Measurements from ENCODE around the gene CRTC2. TPM values are rescaled to one million over a fixed set of nuclear protein-coding genes. Genes with fewer than 3 reads are reported as not detected.

The CRTC2 gene
- total RNA-seq, 1 donor from 2014 or later = 41.9 TPM

DNA sequence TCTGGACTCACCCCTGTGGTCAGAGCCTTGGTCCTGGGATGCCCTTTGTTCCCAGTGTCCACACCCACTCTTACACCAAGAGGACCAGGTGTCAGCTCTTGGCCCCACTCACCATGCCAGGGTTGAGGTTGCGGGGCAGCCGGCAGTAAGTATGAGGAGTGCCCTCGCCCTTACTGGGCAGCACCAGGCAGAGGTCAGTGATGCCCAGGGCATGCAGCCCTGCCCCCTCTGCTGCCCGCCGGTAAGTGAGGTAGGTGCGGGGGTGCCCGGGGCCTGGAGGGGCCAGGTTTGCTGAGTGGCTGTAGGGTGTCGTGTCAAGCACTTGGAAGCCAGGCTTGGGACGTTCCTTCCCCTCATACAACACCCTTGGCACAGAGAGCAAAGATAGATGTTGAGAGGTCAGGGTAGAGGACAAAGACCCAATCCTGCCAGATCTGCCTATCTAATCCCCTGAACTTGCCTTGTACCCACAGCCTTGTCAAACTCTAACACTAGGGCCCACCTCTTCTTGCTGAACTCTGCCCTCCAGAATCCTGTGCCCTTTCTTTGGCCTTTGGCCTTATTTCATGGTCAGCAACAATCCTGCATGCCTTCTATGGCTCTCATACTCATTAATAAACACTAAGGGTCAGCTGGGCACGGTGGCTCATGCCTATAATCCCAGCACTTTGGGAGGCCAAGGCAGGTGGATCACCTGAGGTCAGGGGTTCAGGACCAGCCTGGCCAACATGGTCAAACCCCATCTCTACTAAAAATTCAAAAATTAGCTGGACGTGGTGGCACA lies 15.5 kb downstream of the CRTC2 start:
- Mint-ChIP-seq H3K9me3 (ENCODE audit: unreplicated experiment) (no peaks in the 10 kb centered on the region), H3K4me1 (ENCODE audit: unreplicated experiment) (peaks cover 18% of the 10 kb centered on the region), H3K27me3 (ENCODE audit: unreplicated experiment) (no peaks in the 10 kb centered on the region), H3K27ac (ENCODE audit: unreplicated experiment) (no peak overlapping the region), H3K4me3 (ENCODE audit: unreplicated experiment) (no peak overlapping the region), H3K36me3 (ENCODE audit: unreplicated experiment) (peaks cover 15% of the 10 kb centered on the region)
- no peak for DNase-seq (ENCODE audit: extremely low spot score, unreplicated experiment)
- TF ChIP-seq, protein P1, sequence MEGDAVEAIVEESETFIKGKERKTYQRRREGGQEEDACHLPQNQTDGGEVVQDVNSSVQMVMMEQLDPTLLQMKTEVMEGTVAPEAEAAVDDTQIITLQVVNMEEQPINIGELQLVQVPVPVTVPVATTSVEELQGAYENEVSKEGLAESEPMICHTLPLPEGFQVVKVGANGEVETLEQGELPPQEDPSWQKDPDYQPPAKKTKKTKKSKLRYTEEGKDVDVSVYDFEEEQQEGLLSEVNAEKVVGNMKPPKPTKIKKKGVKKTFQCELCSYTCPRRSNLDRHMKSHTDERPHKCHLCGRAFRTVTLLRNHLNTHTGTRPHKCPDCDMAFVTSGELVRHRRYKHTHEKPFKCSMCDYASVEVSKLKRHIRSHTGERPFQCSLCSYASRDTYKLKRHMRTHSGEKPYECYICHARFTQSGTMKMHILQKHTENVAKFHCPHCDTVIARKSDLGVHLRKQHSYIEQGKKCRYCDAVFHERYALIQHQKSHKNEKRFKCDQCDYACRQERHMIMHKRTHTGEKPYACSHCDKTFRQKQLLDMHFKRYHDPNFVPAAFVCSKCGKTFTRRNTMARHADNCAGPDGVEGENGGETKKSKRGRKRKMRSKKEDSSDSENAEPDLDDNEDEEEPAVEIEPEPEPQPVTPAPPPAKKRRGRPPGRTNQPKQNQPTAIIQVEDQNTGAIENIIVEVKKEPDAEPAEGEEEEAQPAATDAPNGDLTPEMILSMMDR (IDR thresholded peaks at IDR 0.05) = no peak

- peaks cover 18% of the 10 kb centered on the region for H3K36me3 Mint-ChIP-seq (ENCODE audit: unreplicated experiment)
- peaks cover 18% of the 10 kb centered on the region for H3K4me1 Mint-ChIP-seq (ENCODE audit: unreplicated experiment)
- TF ChIP-seq, protein P1 (IDR thresholded peaks at IDR 0.05) = no peak
- H3K9me3 Mint-ChIP-seq (ENCODE audit: unreplicated experiment) = no peaks in the 10 kb centered on the region
- no peak overlapping the region for H3K27ac Mint-ChIP-seq (ENCODE audit: unreplicated experiment)
- no peak overlapping the region for H3K4me3 Mint-ChIP-seq (ENCODE audit: unreplicated experiment)
- no peak for DNase-seq (ENCODE audit: extremely low spot score, unreplicated experiment)
- H3K27me3 Mint-ChIP-seq (ENCODE audit: unreplicated experiment) = no peaks in the 10 kb centered on the region
Measured at GRCh38 chr1:153941826-153942725, 16.3 kb downstream of the CRTC2 start.

DNA sequence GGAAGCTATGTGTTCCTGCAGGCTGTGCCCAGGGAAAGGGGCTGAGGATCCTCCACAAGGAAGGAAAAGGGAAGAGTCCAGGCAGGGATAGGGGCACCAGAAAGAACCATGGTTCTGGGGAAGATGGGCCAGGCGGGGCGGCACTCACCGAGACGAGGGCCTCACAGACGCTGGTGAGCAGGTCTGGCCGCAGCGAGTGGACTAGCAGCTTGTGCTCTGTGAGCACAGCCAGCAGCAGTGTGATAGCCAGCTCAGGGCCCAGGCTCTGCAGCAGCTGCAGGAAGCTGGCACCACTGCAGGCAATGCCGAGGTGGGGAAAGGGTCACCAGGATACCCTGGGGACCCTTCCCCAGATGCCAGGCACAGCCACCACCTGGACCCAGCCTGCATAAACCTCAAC lies 17.7 kb downstream of the CRTC2 start:
- Mint-ChIP-seq H3K27ac (ENCODE audit: unreplicated experiment) (no peak overlapping the region), H3K9me3 (ENCODE audit: unreplicated experiment) (no peaks in the 10 kb centered on the region), H3K4me3 (ENCODE audit: unreplicated experiment) (no peak overlapping the region), H3K4me1 (ENCODE audit: unreplicated experiment) (peaks cover 15% of the 10 kb centered on the region), H3K27me3 (ENCODE audit: unreplicated experiment) (no peaks in the 10 kb centered on the region), H3K36me3 (ENCODE audit: unreplicated experiment) (peaks cover 26% of the 10 kb centered on the region)
- DNase-seq (ENCODE audit: extremely low spot score, unreplicated experiment) = no peak
- TF ChIP-seq, protein P1 (IDR thresholded peaks at IDR 0.05) = no peak

DNA sequence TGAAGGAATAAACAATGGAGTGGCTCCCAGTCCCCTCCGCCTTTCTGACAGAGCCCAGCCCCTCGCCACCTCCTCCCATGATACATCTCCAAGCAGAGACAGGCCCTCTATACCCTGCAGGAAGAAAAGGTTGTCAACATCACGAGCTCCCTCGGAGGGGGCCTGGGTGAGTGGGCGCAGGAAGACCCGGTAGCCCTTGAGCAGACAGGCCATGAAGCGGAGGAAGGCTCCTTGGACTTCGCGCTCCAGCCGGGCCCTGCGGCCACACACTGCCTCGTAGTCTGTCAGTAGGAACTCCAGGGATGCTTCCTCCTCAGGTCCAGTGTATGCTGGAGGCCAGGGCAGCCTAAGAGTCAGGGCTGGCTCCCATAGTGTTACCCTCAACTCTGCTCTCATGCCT lies 18.9 kb downstream of the CRTC2 start:
- H3K27ac Mint-ChIP-seq (ENCODE audit: unreplicated experiment) = no peak overlapping the region
- TF ChIP-seq, protein P1 (IDR thresholded peaks at IDR 0.05) = no peak
- H3K36me3 Mint-ChIP-seq (ENCODE audit: unreplicated experiment) = peaks cover 26% of the 10 kb centered on the region
- no peak overlapping the region for H3K4me3 Mint-ChIP-seq (ENCODE audit: unreplicated experiment)
- DNase-seq (ENCODE audit: extremely low spot score, unreplicated experiment) = no peak
- H3K27me3 Mint-ChIP-seq (ENCODE audit: unreplicated experiment) = no peaks in the 10 kb centered on the region
- peaks cover 4% of the 10 kb centered on the region for H3K4me1 Mint-ChIP-seq (ENCODE audit: unreplicated experiment)
- no peaks in the 10 kb centered on the region for H3K9me3 Mint-ChIP-seq (ENCODE audit: unreplicated experiment)

DNA sequence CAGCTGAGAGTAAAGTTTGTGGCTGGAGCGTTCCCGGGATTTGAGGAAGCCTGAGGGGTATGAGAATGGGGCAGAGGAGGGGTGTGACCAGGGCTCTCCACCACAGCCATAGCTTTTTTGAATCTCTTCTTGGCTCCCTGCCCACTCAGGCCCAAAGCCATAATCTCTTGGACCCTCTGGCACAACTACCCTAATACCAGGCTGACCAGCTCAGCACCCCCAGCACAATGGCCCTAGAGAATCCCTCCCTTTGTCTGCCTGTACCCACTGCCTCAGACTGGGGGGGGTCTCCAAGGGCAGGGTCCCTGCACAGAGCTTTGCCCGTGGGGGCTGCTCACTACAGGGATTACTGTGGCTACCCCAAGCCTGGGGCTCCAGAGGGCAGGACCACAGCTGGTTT lies 19.4 kb downstream of the CRTC2 start:
- Mint-ChIP-seq H3K27me3 (ENCODE audit: unreplicated experiment) (no peaks in the 10 kb centered on the region), H3K27ac (ENCODE audit: unreplicated experiment) (no peak overlapping the region), H3K9me3 (ENCODE audit: unreplicated experiment) (no peaks in the 10 kb centered on the region), H3K4me3 (ENCODE audit: unreplicated experiment) (no peak overlapping the region), H3K36me3 (ENCODE audit: unreplicated experiment) (peaks cover 26% of the 10 kb centered on the region), H3K4me1 (ENCODE audit: unreplicated experiment) (peaks cover 2% of the 10 kb centered on the region)
- DNase-seq (ENCODE audit: extremely low spot score, unreplicated experiment) = no peak
- TF ChIP-seq, protein P1 (IDR thresholded peaks at IDR 0.05) = no peak
